Mucosa of rectum (tissue), 2 donors: ENCODE data around the gene TGFBR2.

ENCODE experiments used
- H3K27ac ChIP-seq, 2 donors: one replicate each; pipeline ENCODE4 v1.7.0; 2013; ENCODE audit warnings: inconsistent platforms in 2 of 2, low read depth in 2 of 2, low read length in 2 of 2
- H3K27me3 ChIP-seq, 2 donors: one replicate each; pipeline ENCODE4 v1.7.0; 2013; ENCODE audit warnings: low read length in 2 of 2; ENCODE audit not compliant: control insufficient read depth in 2 of 2, insufficient read depth in 2 of 2
- H3K36me3 ChIP-seq, 2 donors: one replicate each; pipeline ENCODE4 v1.7.0; 2013; ENCODE audit warnings: low read length in 2 of 2; ENCODE audit not compliant: control insufficient read depth in 2 of 2, insufficient read depth in 2 of 2
- H3K4me1 ChIP-seq, 2 donors: one replicate each; pipeline ENCODE4 v1.7.0; 2013; ENCODE audit warnings: low read length in 2 of 2, mild to moderate bottlenecking in 1 of 2; ENCODE audit not compliant: control insufficient read depth in 2 of 2, insufficient read depth in 2 of 2
- H3K4me3 ChIP-seq, 2 donors: one replicate each; pipeline ENCODE4 v1.7.0; 2013; ENCODE audit warnings: low read length in 2 of 2
- H3K9ac ChIP-seq, 2 donors: one replicate each; pipeline ENCODE4 v1.7.0; 2013; ENCODE audit warnings: low read length in 2 of 2, low read depth in 1 of 2, mild to moderate bottlenecking in 1 of 2
- H3K9me3 ChIP-seq, 2 donors: one replicate each; pipeline ENCODE4 v1.7.0; 2013; ENCODE audit warnings: low read length in 2 of 2; ENCODE audit not compliant: control insufficient read depth in 2 of 2
- donor health status: healthy.
- donor health status: Normal muscosa, but diverticular disease.

Gene TGFBR2

GRCh38 chr3:30655187-30655812, 48.9 kb downstream of the TGFBR2 start:
- Histone ChIP-seq H3K36me3 (peaks cover 30 to 52% of the 10 kb centered on the region in 2 donors), H3K4me1 (peaks cover 34 to 42% of the 10 kb centered on the region in 2 donors), H3K9me3 (no peaks in the 10 kb centered on the region), H3K27ac (peak overlapping the region; percentile 65 to 66), H3K9ac (peak overlapping the region in 1 of 2 donors; percentile 11), H3K4me3 (peak overlapping the region in 1 of 2 donors; percentile 49), H3K27me3 (no peaks in the 10 kb centered on the region)

GRCh38 chr3:30656624-30657141, 50.3 kb downstream of the TGFBR2 start:
- Histone ChIP-seq H3K36me3 (peaks cover 18 to 48% of the 10 kb centered on the region in 2 donors), H3K27ac (peak overlapping the region in 1 of 2 donors; percentile 20), H3K4me3 (no peak overlapping the region), H3K9ac (no peak overlapping the region), H3K27me3 (no peaks in the 10 kb centered on the region), H3K9me3 (no peaks in the 10 kb centered on the region), H3K4me1 (peaks cover 34 to 47% of the 10 kb centered on the region in 2 donors)

- Histone ChIP-seq H3K9me3 (no peaks in the 10 kb centered on the region), H3K36me3 (peaks cover 18 to 41% of the 10 kb centered on the region in 2 donors), H3K27me3 (no peaks in the 10 kb centered on the region), H3K4me3 (peak overlapping the region in 1 of 2 donors; percentile 41), H3K27ac (peak overlapping the region; percentile 62 to 74), H3K4me1 (peaks cover 34 to 47% of the 10 kb centered on the region in 2 donors), H3K9ac (no peak overlapping the region)
Observed at GRCh38 chr3:30657914-30658313, 51.5 kb downstream of the TGFBR2 start.

- Histone ChIP-seq H3K4me1 (peaks cover 34 to 47% of the 10 kb centered on the region in 2 donors), H3K4me3 (peak overlapping the region in 1 of 2 donors; percentile 41), H3K36me3 (peaks cover 18 to 41% of the 10 kb centered on the region in 2 donors), H3K27ac (peak overlapping the region; percentile 62 to 74), H3K27me3 (no peaks in the 10 kb centered on the region), H3K9ac (no peak overlapping the region), H3K9me3 (no peaks in the 10 kb centered on the region)
Observed at GRCh38 chr3:30658328-30659052, 52.1 kb downstream of the TGFBR2 start.

GRCh38 chr3:30659270-30660130, 53.1 kb downstream of the TGFBR2 start:
- Histone ChIP-seq H3K4me1 (peaks cover 34 to 42% of the 10 kb centered on the region in 2 donors), H3K4me3 (no peak overlapping the region), H3K9me3 (no peaks in the 10 kb centered on the region), H3K27me3 (no peaks in the 10 kb centered on the region), H3K36me3 (peaks cover 12 to 35% of the 10 kb centered on the region in 2 donors), H3K9ac (no peak overlapping the region), H3K27ac (peak overlapping the region; percentile 62 to 74)

- no peaks in the 10 kb centered on the region for H3K27me3 ChIP-seq
- H3K27ac ChIP-seq: no peak overlapping the region
- H3K9ac ChIP-seq: no peak overlapping the region
- no peaks in the 10 kb centered on the region for H3K9me3 ChIP-seq
- peaks cover 31 to 38% of the 10 kb centered on the region in 2 donors for H3K4me1 ChIP-seq
- no peak overlapping the region for H3K4me3 ChIP-seq
- peaks cover 6 to 29% of the 10 kb centered on the region in 2 donors for H3K36me3 ChIP-seq
Observed at GRCh38 chr3:30660136-30660535, 53.7 kb downstream of the TGFBR2 start.

GRCh38 chr3:30660656-30661055, 54.3 kb downstream of the TGFBR2 start:
- Histone ChIP-seq H3K4me1 (peaks cover 26 to 32% of the 10 kb centered on the region in 2 donors), H3K4me3 (no peak overlapping the region), H3K27ac (no peak overlapping the region), H3K9me3 (no peaks in the 10 kb centered on the region), H3K36me3 (peaks cover 6 to 25% of the 10 kb centered on the region in 2 donors), H3K9ac (no peak overlapping the region), H3K27me3 (no peaks in the 10 kb centered on the region)

- Histone ChIP-seq H3K27me3 (no peaks in the 10 kb centered on the region), H3K27ac (peak overlapping the region in 1 of 2 donors; percentile 3), H3K9ac (no peak overlapping the region), H3K4me3 (no peak overlapping the region), H3K4me1 (peaks cover 23 to 29% of the 10 kb centered on the region in 2 donors), H3K36me3 (peaks cover 6 to 20% of the 10 kb centered on the region in 2 donors), H3K9me3 (no peaks in the 10 kb centered on the region)
Observed at GRCh38 chr3:30661098-30661873, 54.9 kb downstream of the TGFBR2 start.

GRCh38 chr3:30662836-30663235, 56.4 kb downstream of the TGFBR2 start:
- peaks cover 22% of the 10 kb centered on the region in 2 donors for H3K4me1 ChIP-seq

More at GRCh38 chr3:30662836-30663235, 56.4 kb downstream of the TGFBR2 start:
- Histone ChIP-seq H3K4me3 (no peak overlapping the region), H3K27me3 (no peaks in the 10 kb centered on the region), H3K36me3 (peaks cover 3 to 10% of the 10 kb centered on the region in 2 donors), H3K9ac (no peak overlapping the region), H3K9me3 (no peaks in the 10 kb centered on the region), H3K27ac (no peak overlapping the region)
